ENCODE data around the gene CAMK2G. TPM values are rescaled to one million over a fixed set of nuclear protein-coding genes. Genes with fewer than 3 reads are reported as not detected.
"Not testable (repeated sequence)": the region's sequence is repeated elsewhere in the genome, so short reads cannot be mapped to it uniquely, and the experiment has no call there.

CAMK2G gene
- 27.9 and 35.1 TPM in 2 replicates for total RNA-seq

- peak; percentile 88 for DNase-seq
These were observed at the start of gene CAMK2G for GRCh38 chr10:73874267-73875138. Gene CAMK2G, minus strand, starts transcription at chr10:73874555. Its CDS starts 94 bp downstream, at chr10:73874461.

- DNase-seq: no peak
These were observed 48.4 kb upstream of the CAMK2G start for GRCh38 chr10:73922864-73923133.

GRCh38 chr10:73922007-73922863 is 47.9 kb upstream of the CAMK2G start:
- DNase-seq: no peak

- no peak for DNase-seq
These were observed 45.7 kb upstream of the CAMK2G start for GRCh38 chr10:73920089-73920488.

DNA sequence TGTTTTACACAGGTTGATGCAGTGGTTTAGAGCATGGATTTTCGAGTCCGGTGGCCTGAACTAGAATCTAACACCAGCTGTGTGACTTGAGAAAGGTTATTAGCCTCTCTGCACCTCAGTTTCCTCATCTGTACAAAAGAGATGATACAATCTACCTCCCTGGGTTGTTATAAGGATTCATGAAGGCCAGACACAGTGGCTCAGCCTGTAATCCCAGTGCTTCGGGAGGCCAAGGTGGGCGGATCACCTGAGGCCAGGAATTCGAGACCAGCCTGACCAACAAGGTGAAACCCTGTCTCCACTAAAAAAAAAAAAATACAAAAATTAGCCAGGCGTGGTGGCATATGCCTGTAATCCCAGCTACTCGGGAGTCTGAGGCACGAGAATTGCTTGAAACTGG is 45.1 kb upstream of the CAMK2G start:
- DNase-seq: not testable (repeated sequence)

DNA sequence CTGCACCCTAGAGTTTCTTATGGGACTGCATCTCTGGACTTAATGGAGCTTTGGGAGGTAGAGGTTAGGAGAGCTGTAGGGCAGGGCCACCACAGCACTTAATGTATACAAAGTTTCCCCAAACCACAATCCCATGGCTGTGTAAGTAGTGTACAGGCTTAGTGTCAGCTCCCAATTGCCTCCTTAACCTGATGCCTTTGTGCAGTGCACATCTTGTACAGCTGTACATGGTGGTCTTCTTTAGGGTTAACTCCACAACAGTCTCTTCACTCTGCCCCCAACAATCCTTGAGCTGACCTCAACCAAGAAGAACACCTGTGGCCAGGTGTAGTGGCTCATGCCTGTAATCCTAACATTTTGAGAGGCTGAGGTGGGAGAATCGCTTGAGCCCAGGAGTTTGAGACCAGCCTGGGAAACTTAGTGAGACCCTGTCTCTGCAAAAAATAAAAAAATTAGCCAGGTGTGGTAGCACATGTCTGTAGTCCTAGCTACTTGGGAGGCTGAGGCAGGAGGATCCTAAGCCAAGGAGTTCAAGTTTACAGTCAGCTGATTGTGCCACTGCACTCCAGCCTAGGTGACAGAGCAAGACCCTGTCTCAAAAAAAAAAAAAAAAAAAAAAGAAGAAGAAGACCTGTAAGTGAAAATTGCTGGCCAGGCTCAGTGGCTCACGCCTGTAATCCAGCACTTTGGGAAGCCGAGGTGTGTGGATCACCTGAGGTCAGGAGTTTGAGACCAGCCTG is 43.4 kb upstream of the CAMK2G start:
- no peak for DNase-seq

DNA sequence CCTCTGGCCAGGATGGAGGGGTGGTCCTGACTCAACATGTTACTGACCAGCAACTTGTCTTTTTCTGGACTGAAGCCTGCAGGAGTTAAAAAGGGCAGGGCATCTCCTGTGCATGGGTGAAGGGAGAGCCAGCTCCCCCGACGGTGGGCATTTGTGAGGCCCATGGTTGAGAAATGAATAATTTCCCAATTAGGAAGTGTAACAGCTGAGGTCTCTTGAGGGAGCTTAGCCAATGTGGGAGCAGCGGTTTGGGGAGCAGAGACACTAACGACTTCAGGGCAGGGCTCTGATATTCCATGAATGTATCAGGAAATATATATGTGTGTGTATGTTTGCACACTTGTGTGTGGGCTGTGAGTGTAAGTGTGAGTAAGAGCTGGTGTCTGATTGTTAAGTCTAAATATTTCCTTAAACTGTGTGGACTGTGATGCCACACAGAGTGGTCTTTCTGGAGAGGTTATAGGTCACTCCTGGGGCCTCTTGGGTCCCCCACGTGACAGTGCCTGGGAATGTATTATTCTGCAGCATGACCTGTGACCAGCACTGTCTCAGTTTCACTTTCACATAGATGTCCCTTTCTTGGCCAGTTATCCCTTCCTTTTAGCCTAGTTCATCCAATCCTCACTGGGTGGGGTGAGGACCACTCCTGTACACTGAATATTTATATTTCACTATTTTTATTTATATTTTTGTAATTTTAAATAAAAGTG is 42.6 kb upstream of the CAMK2G start:
- no peak for DNase-seq

- no peak for DNase-seq
These were observed 41.0 kb upstream of the CAMK2G start for GRCh38 chr10:73915206-73915851.

- no peak for DNase-seq
These were observed 39.7 kb upstream of the CAMK2G start for GRCh38 chr10:73914036-73914435.

DNA sequence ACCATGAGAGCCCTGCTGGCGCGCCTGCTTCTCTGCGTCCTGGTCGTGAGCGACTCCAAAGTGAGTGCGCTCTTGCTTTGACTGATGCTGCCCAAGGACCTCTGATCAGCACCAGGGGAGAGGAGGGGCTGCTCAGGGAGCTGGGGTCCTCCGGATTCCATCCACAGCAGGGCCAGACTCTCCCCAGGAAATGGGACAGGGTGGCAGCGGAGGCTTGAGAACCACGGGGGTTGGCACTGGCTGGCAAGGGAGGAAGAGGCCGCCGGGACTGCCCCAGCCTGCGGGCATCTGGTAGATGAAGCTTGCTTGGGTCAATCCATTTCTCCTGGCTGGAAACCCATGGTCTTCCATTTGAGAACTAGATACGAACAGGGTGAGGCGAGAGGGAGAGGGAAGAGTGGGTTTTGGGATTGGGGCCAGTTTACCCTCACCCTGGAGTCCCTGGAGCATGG is 37.2 kb upstream of the CAMK2G start:
- no peak for DNase-seq

DNA sequence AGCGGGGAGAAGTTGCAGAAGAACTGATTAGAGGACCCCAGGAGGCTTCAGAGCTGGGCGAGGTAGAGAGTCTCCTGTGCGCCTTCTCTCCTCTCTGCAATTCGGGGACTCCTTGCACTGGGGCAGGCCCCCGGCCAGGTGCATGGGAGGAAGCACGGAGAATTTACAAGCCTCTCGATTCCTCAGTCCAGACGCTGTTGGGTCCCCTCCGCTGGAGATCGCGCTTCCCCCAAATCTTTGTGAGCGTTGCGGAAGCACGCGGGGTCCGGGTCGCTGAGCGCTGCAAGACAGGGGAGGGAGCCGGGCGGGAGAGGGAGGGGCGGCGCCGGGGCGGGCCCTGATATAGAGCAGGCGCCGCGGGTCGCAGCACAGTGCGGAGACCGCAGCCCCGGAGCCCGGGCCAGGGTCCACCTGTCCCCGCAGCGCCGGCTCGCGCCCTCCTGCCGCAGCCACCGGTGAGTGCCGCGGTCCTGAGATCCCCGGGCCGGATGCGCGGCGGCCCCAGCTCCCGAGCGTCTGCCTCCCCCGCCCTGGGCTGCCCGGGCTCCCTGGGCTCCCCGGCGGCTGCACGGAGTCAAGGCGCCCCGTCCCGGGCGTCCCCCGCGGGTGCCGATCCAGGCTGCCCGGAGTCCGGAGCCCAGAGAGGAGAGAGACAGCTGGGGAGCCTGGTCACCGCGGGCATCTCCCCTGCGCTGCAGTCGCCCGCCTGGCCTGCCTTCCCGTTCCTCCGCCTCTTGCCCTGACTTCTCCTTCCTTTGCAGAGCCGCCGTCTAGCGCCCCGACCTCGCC is 36.6 kb upstream of the CAMK2G start, which contains the start of gene PLAU:
PLAU (plus strand) TSS at position 369 of the 789 bp plus-strand sequence. CDS start 424 bp downstream, outside the sequence.
- peak; percentile 65 for DNase-seq

DNA sequence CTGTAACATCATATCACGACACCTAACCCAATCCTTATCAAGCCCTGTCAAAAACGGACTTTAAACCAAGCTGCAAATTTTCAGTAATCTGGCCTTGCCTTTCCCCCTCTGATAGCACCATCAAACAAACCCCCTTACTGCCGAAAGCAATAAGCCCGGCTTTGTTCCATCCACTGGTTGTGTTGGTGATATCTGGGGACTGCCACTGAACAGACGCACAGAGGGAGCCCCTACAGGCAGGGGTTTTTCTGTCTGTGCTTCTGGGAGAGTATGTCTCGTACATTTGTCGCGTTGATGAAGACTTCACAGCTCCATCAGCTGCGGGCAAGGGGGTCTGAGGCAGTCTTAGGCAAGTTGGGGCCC is 36.0 kb upstream of the CAMK2G start:
- DNase-seq: peak; percentile 45

DNA sequence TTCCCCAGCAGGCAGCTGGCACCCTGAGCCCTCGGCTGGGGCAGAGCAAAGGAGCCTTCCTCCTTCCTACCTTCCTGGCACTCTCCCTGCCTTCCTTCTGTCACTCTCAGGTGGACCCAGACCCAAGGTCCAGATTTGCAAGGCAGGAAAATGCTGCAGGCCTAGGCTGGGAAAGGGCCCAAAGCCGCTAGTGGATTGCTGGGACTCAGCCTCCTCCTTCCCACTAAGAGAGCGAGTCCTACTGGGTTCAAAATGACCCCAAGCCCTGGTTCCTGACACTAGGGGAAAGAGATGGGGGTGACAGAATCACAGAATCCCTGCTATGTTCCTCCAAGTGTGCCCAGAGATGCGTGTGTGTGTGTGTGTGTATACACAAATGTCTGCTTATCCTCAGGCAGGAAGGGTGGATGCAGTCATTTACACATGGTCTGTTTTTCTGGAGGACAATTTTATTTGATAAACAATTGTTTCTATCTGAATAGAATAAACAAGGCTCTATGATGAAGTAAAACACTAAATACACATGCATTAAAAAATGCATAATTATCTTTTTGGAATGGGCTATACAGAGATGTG is 35.3 kb upstream of the CAMK2G start:
- DNase-seq: no peak

- peak; percentile 97 for DNase-seq
These were observed 34.6 kb upstream of the CAMK2G start for GRCh38 chr10:73908853-73909539.

DNA sequence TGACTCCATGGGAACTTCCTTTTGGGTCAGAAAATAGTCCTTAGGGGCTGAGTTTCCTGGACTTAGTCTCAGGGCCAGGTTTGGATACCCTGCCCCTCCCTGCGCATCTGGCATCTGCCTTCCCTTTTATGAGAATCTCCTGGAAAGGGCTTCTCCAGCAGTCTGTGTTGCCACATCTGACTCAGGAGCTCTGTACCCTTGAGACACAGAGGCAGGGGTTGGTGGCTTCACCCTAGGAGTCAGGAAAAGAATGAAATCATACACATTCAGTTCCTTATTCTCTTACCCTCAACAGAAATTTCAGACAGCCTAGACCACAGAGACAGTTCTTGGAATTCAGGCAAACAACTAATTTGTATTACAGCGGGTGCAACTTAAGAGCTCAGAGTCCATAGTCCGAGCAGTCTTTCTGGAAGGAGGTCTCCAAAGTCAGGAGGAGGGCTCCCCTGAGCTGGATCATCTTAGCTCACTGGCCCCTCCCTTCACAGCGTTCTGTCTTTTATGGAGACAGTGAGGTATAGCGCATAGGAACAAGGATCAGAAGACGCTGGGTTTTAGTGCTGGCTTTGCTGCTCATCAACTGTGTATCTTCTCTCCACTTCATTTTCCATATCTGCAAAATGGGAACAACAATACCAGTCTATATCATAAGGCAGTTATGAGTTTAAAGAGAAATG is 33.6 kb upstream of the CAMK2G start:
- peak; percentile 39 for DNase-seq

GRCh38 chr10:73906524-73907447 is 32.4 kb upstream of the CAMK2G start:
- DNase-seq: peak; percentile 73

DNA sequence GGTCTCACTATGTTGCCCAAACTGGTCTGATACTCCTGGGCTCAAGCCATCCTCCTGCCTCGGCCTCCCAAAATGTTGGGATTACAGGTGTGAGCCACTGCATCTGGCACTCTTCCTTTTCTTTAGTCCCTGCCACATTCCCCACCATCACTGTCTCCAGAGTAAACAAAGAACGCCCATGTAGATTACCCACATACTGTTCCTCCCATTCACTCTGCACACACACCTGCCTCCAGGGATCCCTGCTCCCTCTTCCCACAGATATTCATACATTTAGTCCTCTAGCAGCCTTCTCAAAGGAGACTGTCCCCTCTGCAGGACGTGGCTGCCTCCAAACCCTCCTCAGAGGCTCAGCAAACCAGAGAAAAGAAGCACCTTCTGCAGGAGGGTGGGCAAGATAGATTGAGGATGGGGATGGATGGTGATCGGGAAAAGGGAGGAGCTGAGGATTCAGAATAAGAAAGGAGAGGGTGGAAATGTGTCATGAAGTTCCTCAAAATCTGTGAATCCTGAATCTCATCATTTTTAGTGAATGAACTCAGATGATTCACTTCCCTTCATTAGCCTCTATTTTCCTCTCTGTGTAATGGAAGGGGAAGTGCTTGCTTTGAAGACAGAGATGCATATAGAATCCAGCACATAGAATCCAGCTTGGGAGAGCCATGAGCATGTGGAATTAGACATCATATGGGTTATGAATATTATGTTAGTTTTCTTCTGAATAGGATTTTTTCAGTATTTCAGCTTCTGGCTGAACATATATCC is 31.1 kb upstream of the CAMK2G start:
- DNase-seq: peak; percentile 65

Measured in dermis blood vessel endothelial cell (primary cell).